Body of pancreas (tissue), 4 donors: ENCODE measurements around the gene SWT1.

ENCODE experiments used
- POLR2A ChIP-seq, 3 donors: fragments of 450-650 bp; IDR thresholded peaks; one replicate each; pipeline ENCODE4 v1.6.1; 2016; ENCODE audit warnings: antibody characterized with exemption in 3 of 3, mild to moderate bottlenecking in 2 of 3
- TF ChIP-seq, protein P1 (sequence below), 7 experiments: fragments of 450-650 bp in 4 of 7; fragments of 200-600 bp in 3 of 7; sonication (generic) in 3 of 7; IDR thresholded peaks; one replicate each; pipeline ENCODE4 v1.5.1; 2016 to 2019; ENCODE audit warnings: antibody characterized with exemption in 7 of 7

DNA sequence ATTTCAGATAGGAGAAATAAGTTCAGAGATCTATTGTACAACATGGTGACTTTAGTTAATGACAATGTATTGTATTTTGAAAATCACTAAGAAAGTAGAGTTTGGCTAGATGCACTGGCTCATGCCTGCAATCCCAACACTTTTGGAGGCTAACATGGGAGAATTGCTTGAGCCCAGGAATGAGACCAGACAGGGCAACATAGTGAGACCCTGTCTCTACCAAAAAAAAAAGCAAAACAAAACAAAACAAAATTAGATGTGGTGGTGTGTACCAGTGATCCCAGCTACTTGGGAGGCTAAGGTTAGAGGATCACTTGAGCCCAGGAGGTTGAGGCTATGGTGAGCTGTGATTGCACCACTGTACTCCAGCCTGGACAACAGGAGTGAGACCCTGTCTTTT is 132.9 kb downstream of the SWT1 start:
- TF ChIP-seq, protein P1, sequence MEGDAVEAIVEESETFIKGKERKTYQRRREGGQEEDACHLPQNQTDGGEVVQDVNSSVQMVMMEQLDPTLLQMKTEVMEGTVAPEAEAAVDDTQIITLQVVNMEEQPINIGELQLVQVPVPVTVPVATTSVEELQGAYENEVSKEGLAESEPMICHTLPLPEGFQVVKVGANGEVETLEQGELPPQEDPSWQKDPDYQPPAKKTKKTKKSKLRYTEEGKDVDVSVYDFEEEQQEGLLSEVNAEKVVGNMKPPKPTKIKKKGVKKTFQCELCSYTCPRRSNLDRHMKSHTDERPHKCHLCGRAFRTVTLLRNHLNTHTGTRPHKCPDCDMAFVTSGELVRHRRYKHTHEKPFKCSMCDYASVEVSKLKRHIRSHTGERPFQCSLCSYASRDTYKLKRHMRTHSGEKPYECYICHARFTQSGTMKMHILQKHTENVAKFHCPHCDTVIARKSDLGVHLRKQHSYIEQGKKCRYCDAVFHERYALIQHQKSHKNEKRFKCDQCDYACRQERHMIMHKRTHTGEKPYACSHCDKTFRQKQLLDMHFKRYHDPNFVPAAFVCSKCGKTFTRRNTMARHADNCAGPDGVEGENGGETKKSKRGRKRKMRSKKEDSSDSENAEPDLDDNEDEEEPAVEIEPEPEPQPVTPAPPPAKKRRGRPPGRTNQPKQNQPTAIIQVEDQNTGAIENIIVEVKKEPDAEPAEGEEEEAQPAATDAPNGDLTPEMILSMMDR (IDR thresholded peaks at IDR 0.05), result no peak
- no peak for TF ChIP-seq POLR2A (IDR thresholded peaks at IDR 0.05)
